HepG2 (cell line): ENCODE measurements around the gene KIAA0930. TPM values are rescaled to one million over a fixed set of nuclear protein-coding genes. Genes with fewer than 3 reads are reported as not detected.
A peak's percentile ranks its signal among the peaks of the same experiment; 100 is the strongest.

Source experiments
- CEBPG ChIP-seq: IDR thresholded peaks from 2 replicates; pipeline ENCODE4 v1.6.1; 2016
- FOXK1 ChIP-seq: sonication (generic); formaldehyde crosslinking; IDR thresholded peaks from 2 replicates; pipeline ENCODE4 v1.4.0; 2020; ENCODE audit warnings: low read depth, missing genetic modification reagents, borderline replicate concordance
- HNRNPL ChIP-seq: fragments of 200-400 bp; formaldehyde crosslinking; IDR thresholded peaks from 2 replicates; pipeline ENCODE4 v1.6.1; 2017; ENCODE audit warnings: mild to moderate bottlenecking, low read depth, low read length
- KLF13 ChIP-seq: sonication (generic); formaldehyde crosslinking; IDR thresholded peaks from 2 replicates; pipeline ENCODE4 v1.4.0; 2020; ENCODE audit warnings: mild to moderate bottlenecking, missing genetic modification reagents
- KLF6 ChIP-seq: IDR thresholded peaks from 2 replicates; pipeline ENCODE4 v1.8.0; 2016; ENCODE audit warnings: missing biosample characterization, missing genetic modification reagents
- NR1H2 ChIP-seq: sonication (generic); formaldehyde crosslinking; IDR thresholded peaks from 2 replicates; pipeline ENCODE4 v1.8.1; 2022; ENCODE audit warnings: low read depth, missing genetic modification reagents, borderline replicate concordance
- PTBP1 ChIP-seq: fragments of 200-400 bp; formaldehyde crosslinking; IDR thresholded peaks from 2 replicates; pipeline ENCODE4 v1.6.1; 2018; ENCODE audit warnings: low read length, low read depth; ENCODE audit not compliant: poor library complexity, severe bottlenecking
- SCMH1 ChIP-seq: sonication (generic); formaldehyde crosslinking; IDR thresholded peaks from 2 replicates; pipeline ENCODE4 v1.9.0; 2021; ENCODE audit warnings: missing genetic modification reagents, mild to moderate bottlenecking, borderline replicate concordance
- SMAD1 ChIP-seq: sonication (generic); formaldehyde crosslinking; IDR thresholded peaks from 2 replicates; pipeline ENCODE4 v1.4.0; 2020; ENCODE audit warnings: missing genetic modification reagents, low read depth, mild to moderate bottlenecking, borderline replicate concordance
- SMARCC2 ChIP-seq: fragments of 450-650 bp; IDR thresholded peaks from 2 replicates; pipeline ENCODE4 v1.6.1; 2017; ENCODE audit warnings: antibody characterized with exemption, mild to moderate bottlenecking
- THAP11 ChIP-seq: IDR thresholded peaks from 2 replicates; pipeline ENCODE4 v1.6.1; 2016; ENCODE audit warnings: missing biosample characterization, missing genetic modification reagents
- ZIK1 ChIP-seq: sonication (generic); formaldehyde crosslinking; IDR thresholded peaks from 2 replicates; pipeline ENCODE4 v1.5.0; 2020; ENCODE audit warnings: mild to moderate bottlenecking, low read depth, missing genetic modification reagents, borderline replicate concordance
- ZNF33B ChIP-seq: sonication (generic); formaldehyde crosslinking; IDR thresholded peaks from 2 replicates; pipeline ENCODE4 v1.5.1; 2020; ENCODE audit warnings: mild to moderate bottlenecking, missing genetic modification reagents
- ZNF556 ChIP-seq: sonication (generic); formaldehyde crosslinking; IDR thresholded peaks from 2 replicates; pipeline ENCODE4 v1.4.0; 2020; ENCODE audit warnings: mild to moderate bottlenecking, missing genetic modification reagents, borderline replicate concordance
- ZNF788 ChIP-seq: sonication (generic); formaldehyde crosslinking; IDR thresholded peaks from 2 replicates; pipeline ENCODE4 v1.5.0; 2020; ENCODE audit warnings: mild to moderate bottlenecking, missing genetic modification reagents, borderline replicate concordance
- polyA plus RNA-seq, 8 experiments: library from polyadenylated mRNA; depleted of rRNA in 3 of 8; stranded (reverse) in 7 of 8; unstranded in 1 of 8; fragments of >200 nt; fragmentation: Illumina TruSeq in 4 of 8; extraction: Trizol in 4 of 8; gene quantifications; 2 replicates each; pipeline versions ENCODE4 v1.2.1 to v1.2.3, GENCODE V29; 2011 to 2016; ENCODE audit warnings: low read depth in 4 of 8, missing spikeins in 1 of 8, mixed read lengths in 1 of 8; ENCODE audit not compliant: insufficient read depth in 1 of 8
- total RNA-seq, 5 experiments: library from RNA; depleted of rRNA; stranded (reverse); fragments of >200 nt; fragmentation: Illumina TruSeq; extraction: Trizol; gene quantifications; 2 replicates each; pipeline ENCODE4 v1.2.3, GENCODE V29; 2016; ENCODE audit warnings: low read depth in 1 of 5
- TF ChIP-seq, protein P1 (sequence below): sonication (generic); formaldehyde crosslinking; IDR thresholded peaks from 2 replicates; pipeline ENCODE4 v1.8.0; 2022; ENCODE audit warnings: missing genetic modification reagents, mild to moderate bottlenecking, borderline replicate concordance
- TF ChIP-seq, protein P2 (sequence below): sonication (generic); formaldehyde crosslinking; IDR thresholded peaks from 2 replicates; pipeline ENCODE4 v1.4.0; 2020; ENCODE audit warnings: mild to moderate bottlenecking, missing genetic modification reagents
- TF ChIP-seq, protein P3 (sequence below): sonication (generic); formaldehyde crosslinking; IDR thresholded peaks from 2 replicates; pipeline ENCODE4 v1.8.0; 2022; ENCODE audit warnings: mild to moderate bottlenecking, missing genetic modification reagents; ENCODE audit not compliant: insufficient replicate concordance
- TF ChIP-seq, protein P4 (sequence below): sonication (generic); formaldehyde crosslinking; IDR thresholded peaks from 2 replicates; pipeline ENCODE4 v1.5.1; 2020; ENCODE audit warnings: mild to moderate bottlenecking, missing genetic modification reagents, borderline replicate concordance

The KIAA0930 gene
- total and polyA plus RNA-seq, 2 of the 13 experiments (the other 11 are each of a cell fraction or from before 2014, with no cell fraction given): 27.0 to 38.2 TPM

DNA sequence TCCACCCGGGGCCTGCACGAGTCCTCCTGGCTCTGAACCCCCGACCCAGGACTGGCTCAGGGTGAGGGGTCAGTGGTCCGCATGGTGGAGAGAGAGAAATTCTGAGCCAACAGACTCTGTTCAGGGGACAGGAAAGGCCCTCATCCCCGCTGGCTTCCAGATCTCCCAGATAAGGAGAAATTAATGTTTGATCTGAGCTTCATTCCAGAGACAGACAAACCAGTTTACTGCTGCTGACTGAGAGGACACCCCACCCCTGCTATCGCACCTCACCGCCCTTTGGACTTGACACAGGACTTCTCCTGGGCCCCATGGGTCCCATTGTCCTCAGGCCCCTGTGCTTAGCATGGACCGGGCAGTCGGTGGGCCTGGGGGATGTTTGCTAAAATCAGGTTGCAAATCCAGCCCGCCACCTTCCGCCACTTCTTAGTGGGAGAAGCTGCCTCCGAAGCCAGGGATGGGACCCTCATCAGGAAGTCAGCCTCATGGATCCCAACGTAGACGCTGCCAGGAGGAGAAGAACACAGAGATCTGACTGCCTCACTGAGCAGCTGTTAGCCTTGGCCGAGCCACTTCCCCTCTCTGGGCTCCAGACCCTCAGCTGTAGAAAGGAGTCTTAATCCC, 32.9 kb upstream of the KIAA0930 start (continued):
- TF ChIP-seq, protein P1, sequence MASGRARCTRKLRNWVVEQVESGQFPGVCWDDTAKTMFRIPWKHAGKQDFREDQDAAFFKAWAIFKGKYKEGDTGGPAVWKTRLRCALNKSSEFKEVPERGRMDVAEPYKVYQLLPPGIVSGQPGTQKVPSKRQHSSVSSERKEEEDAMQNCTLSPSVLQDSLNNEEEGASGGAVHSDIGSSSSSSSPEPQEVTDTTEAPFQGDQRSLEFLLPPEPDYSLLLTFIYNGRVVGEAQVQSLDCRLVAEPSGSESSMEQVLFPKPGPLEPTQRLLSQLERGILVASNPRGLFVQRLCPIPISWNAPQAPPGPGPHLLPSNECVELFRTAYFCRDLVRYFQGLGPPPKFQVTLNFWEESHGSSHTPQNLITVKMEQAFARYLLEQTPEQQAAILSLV (CRISPR knock-in tag): no peak
- TF ChIP-seq SMAD1 (CRISPR knock-in tag) (no peak), CEBPG (CRISPR knock-in tag) (peak; percentile 48; the same call in 1 of the 2 replicates), SMARCC2 (no peak), KLF13 (CRISPR knock-in tag) (no peak), ZNF33B (CRISPR knock-in tag) (no peak), ZNF788 (CRISPR knock-in tag) (peak; percentile 84; the same call in 1 of the 2 replicates), FOXK1 (CRISPR knock-in tag) (peak; percentile 47; the same call in 1 of the 2 replicates), ZIK1 (CRISPR knock-in tag) (0 out of 2 replicates have a peak, but pooled peaks have one; percentile 62), HNRNPL (no peak), ZNF556 (CRISPR knock-in tag) (peak; percentile 32; the same call in 1 of the 2 replicates), KLF6 (CRISPR knock-in tag) (no peak), NR1H2 (no peak), SCMH1 (CRISPR knock-in tag) (no peak), THAP11 (CRISPR knock-in tag) (peak; percentile 62; the same call in 1 of the 2 replicates), PTBP1 (no peak)
- TF ChIP-seq, protein P2, sequence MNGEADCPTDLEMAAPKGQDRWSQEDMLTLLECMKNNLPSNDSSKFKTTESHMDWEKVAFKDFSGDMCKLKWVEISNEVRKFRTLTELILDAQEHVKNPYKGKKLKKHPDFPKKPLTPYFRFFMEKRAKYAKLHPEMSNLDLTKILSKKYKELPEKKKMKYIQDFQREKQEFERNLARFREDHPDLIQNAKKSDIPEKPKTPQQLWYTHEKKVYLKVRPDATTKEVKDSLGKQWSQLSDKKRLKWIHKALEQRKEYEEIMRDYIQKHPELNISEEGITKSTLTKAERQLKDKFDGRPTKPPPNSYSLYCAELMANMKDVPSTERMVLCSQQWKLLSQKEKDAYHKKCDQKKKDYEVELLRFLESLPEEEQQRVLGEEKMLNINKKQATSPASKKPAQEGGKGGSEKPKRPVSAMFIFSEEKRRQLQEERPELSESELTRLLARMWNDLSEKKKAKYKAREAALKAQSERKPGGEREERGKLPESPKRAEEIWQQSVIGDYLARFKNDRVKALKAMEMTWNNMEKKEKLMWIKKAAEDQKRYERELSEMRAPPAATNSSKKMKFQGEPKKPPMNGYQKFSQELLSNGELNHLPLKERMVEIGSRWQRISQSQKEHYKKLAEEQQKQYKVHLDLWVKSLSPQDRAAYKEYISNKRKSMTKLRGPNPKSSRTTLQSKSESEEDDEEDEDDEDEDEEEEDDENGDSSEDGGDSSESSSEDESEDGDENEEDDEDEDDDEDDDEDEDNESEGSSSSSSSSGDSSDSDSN (CRISPR knock-in tag): peak; percentile 79
- TF ChIP-seq, protein P3, sequence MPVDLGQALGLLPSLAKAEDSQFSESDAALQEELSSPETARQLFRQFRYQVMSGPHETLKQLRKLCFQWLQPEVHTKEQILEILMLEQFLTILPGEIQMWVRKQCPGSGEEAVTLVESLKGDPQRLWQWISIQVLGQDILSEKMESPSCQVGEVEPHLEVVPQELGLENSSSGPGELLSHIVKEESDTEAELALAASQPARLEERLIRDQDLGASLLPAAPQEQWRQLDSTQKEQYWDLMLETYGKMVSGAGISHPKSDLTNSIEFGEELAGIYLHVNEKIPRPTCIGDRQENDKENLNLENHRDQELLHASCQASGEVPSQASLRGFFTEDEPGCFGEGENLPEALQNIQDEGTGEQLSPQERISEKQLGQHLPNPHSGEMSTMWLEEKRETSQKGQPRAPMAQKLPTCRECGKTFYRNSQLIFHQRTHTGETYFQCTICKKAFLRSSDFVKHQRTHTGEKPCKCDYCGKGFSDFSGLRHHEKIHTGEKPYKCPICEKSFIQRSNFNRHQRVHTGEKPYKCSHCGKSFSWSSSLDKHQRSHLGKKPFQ (CRISPR knock-in tag): no peak
- TF ChIP-seq, protein P4, sequence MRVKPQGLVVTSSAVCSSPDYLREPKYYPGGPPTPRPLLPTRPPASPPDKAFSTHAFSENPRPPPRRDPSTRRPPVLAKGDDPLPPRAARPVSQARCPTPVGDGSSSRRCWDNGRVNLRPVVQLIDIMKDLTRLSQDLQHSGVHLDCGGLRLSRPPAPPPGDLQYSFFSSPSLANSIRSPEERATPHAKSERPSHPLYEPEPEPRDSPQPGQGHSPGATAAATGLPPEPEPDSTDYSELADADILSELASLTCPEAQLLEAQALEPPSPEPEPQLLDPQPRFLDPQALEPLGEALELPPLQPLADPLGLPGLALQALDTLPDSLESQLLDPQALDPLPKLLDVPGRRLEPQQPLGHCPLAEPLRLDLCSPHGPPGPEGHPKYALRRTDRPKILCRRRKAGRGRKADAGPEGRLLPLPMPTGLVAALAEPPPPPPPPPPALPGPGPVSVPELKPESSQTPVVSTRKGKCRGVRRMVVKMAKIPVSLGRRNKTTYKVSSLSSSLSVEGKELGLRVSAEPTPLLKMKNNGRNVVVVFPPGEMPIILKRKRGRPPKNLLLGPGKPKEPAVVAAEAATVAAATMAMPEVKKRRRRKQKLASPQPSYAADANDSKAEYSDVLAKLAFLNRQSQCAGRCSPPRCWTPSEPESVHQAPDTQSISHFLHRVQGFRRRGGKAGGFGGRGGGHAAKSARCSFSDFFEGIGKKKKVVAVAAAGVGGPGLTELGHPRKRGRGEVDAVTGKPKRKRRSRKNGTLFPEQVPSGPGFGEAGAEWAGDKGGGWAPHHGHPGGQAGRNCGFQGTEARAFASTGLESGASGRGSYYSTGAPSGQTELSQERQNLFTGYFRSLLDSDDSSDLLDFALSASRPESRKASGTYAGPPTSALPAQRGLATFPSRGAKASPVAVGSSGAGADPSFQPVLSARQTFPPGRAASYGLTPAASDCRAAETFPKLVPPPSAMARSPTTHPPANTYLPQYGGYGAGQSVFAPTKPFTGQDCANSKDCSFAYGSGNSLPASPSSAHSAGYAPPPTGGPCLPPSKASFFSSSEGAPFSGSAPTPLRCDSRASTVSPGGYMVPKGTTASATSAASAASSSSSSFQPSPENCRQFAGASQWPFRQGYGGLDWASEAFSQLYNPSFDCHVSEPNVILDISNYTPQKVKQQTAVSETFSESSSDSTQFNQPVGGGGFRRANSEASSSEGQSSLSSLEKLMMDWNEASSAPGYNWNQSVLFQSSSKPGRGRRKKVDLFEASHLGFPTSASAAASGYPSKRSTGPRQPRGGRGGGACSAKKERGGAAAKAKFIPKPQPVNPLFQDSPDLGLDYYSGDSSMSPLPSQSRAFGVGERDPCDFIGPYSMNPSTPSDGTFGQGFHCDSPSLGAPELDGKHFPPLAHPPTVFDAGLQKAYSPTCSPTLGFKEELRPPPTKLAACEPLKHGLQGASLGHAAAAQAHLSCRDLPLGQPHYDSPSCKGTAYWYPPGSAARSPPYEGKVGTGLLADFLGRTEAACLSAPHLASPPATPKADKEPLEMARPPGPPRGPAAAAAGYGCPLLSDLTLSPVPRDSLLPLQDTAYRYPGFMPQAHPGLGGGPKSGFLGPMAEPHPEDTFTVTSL (CRISPR knock-in tag): peak; percentile 77; the same call in 1 of the 2 replicates
